Skeletal muscle tissue (tissue), 4 donors: Measurements from ENCODE around the gene DAO. TPM values are rescaled to one million over a fixed set of nuclear protein-coding genes. Genes with fewer than 3 reads are reported as not detected.

Experiments
- H3K27ac ChIP-seq: one replicate; pipeline ENCODE4 v1.7.0; 2013; ENCODE audit warnings: mild to moderate bottlenecking, low read depth, low read length, inconsistent platforms
- H3K27me3 ChIP-seq, 3 donors: one replicate each; pipeline ENCODE4 v1.7.0; 2013; ENCODE audit warnings: low read length in 3 of 3; ENCODE audit not compliant: control insufficient read depth in 3 of 3, insufficient read depth in 3 of 3
- H3K36me3 ChIP-seq, 3 donors: one replicate each; pipeline ENCODE4 v1.7.0; 2013; ENCODE audit warnings: low read length in 3 of 3; ENCODE audit not compliant: control insufficient read depth in 3 of 3, insufficient read depth in 3 of 3
- H3K4me1 ChIP-seq, 3 donors: one replicate each; pipeline ENCODE4 v1.7.0; 2013; ENCODE audit warnings: low read length in 3 of 3, mild to moderate bottlenecking in 3 of 3; ENCODE audit not compliant: control insufficient read depth in 3 of 3, insufficient read depth in 3 of 3
- H3K4me3 ChIP-seq, 3 donors: one replicate each; pipeline ENCODE4 v1.7.0; 2013; ENCODE audit warnings: low read length in 3 of 3
- H3K9ac ChIP-seq, 3 donors: one replicate each; pipeline ENCODE4 v1.7.0; 2013; ENCODE audit warnings: low read length in 3 of 3, mild to moderate bottlenecking in 3 of 3, moderate library complexity in 2 of 3, low read depth in 1 of 3
- H3K9me3 ChIP-seq, 3 donors: one replicate each; pipeline ENCODE4 v1.7.0; 2013; ENCODE audit warnings: low read length in 3 of 3; ENCODE audit not compliant: control insufficient read depth in 3 of 3
- total RNA-seq: library from RNA; depleted of rRNA; stranded (reverse); fragments of >200 nt; gene quantifications from one replicate; pipeline ENCODE4 v1.2.3, GENCODE V29; 2014
- donor health status: Osteomylitis.

Gene DAO
- total RNA-seq, 1 donor from 2014 or later: not detected

- no peak overlapping the region for H3K9ac ChIP-seq
- no peak overlapping the region for H3K27ac ChIP-seq
- H3K27me3 ChIP-seq: no peaks in the 10 kb centered on the region
- no peaks in the 10 kb centered on the region for H3K9me3 ChIP-seq
- no peaks in the 10 kb centered on the region for H3K36me3 ChIP-seq
- H3K4me3 ChIP-seq: no peak overlapping the region
- H3K4me1 ChIP-seq: peaks cover 0 to 6% (median 3%) of the 10 kb centered on the region in 3 donors
Observed at GRCh38 chr12:108912361-108912760, 32.5 kb downstream of the DAO start.

- peak overlapping the region; percentile 60 for H3K27ac ChIP-seq
- no peaks in the 10 kb centered on the region for H3K36me3 ChIP-seq
- no peak overlapping the region for H3K9ac ChIP-seq
- H3K4me1 ChIP-seq: peaks cover 0 to 13% (median 11%) of the 10 kb centered on the region in 3 donors
- H3K9me3 ChIP-seq: no peaks in the 10 kb centered on the region
- no peak overlapping the region for H3K4me3 ChIP-seq
- H3K27me3 ChIP-seq: no peaks in the 10 kb centered on the region
Observed at GRCh38 chr12:108914121-108914531, 34.2 kb downstream of the DAO start.

- H3K27ac ChIP-seq: no peak overlapping the region
- H3K9ac ChIP-seq: no peak overlapping the region
Observed at GRCh38 chr12:108915632-108916133, 35.8 kb downstream of the DAO start.

GRCh38 chr12:108916336-108916735, 36.4 kb downstream of the DAO start:
- Histone ChIP-seq H3K4me3 (no peak overlapping the region), H3K4me1 (peaks cover 0 to 13% (median 11%) of the 10 kb centered on the region in 3 donors), H3K27me3 (no peaks in the 10 kb centered on the region), H3K36me3 (no peaks in the 10 kb centered on the region), H3K27ac (no peak overlapping the region), H3K9ac (no peak overlapping the region), H3K9me3 (peaks cover 0 to 4% (median 2%) of the 10 kb centered on the region in 3 donors)

More at GRCh38 chr12:108915632-108916133, 35.8 kb downstream of the DAO start:
- Histone ChIP-seq H3K4me3 (no peak overlapping the region), H3K36me3 (no peaks in the 10 kb centered on the region), H3K9me3 (peaks cover 0 to 4% (median 2%) of the 10 kb centered on the region in 3 donors), H3K27me3 (no peaks in the 10 kb centered on the region), H3K4me1 (peaks cover 0 to 13% (median 11%) of the 10 kb centered on the region in 3 donors)

- no peak overlapping the region for H3K4me3 ChIP-seq
- H3K9me3 ChIP-seq: peaks cover 2 to 8% (median 4%) of the 10 kb centered on the region in 3 donors
- H3K4me1 ChIP-seq: peaks cover 0 to 13% (median 11%) of the 10 kb centered on the region in 3 donors
- H3K9ac ChIP-seq: peak overlapping the region in 1 of 3 donors; percentile 8
- H3K27ac ChIP-seq: no peak overlapping the region
- no peaks in the 10 kb centered on the region for H3K27me3 ChIP-seq
- no peaks in the 10 kb centered on the region for H3K36me3 ChIP-seq
Observed at GRCh38 chr12:108918206-108918605, 38.3 kb downstream of the DAO start.

- Histone ChIP-seq H3K4me3 (no peak overlapping the region), H3K36me3 (no peaks in the 10 kb centered on the region), H3K4me1 (peaks cover 0 to 8% (median 7%) of the 10 kb centered on the region in 3 donors), H3K27ac (no peak overlapping the region), H3K27me3 (no peaks in the 10 kb centered on the region), H3K9ac (no peak overlapping the region), H3K9me3 (peaks cover 2 to 10% (median 4%) of the 10 kb centered on the region in 3 donors)
Observed at GRCh38 chr12:108918960-108919642, 39.2 kb downstream of the DAO start.

- Histone ChIP-seq H3K4me3 (no peak overlapping the region), H3K4me1 (peaks cover 0 to 8% (median 7%) of the 10 kb centered on the region in 3 donors), H3K9ac (no peak overlapping the region), H3K27me3 (no peaks in the 10 kb centered on the region), H3K9me3 (peaks cover 2 to 10% (median 4%) of the 10 kb centered on the region in 3 donors), H3K36me3 (no peaks in the 10 kb centered on the region), H3K27ac (no peak overlapping the region)
Observed at GRCh38 chr12:108921946-108922345, 42.1 kb downstream of the DAO start.

- Histone ChIP-seq H3K4me1 (peaks cover 0 to 6% (median 5%) of the 10 kb centered on the region in 3 donors), H3K9me3 (peaks cover 2 to 10% (median 4%) of the 10 kb centered on the region in 3 donors), H3K4me3 (no peak overlapping the region), H3K9ac (no peak overlapping the region), H3K27ac (no peak overlapping the region), H3K36me3 (no peaks in the 10 kb centered on the region), H3K27me3 (no peaks in the 10 kb centered on the region)
Observed at GRCh38 chr12:108922918-108923317, 43.0 kb downstream of the DAO start.

- Histone ChIP-seq H3K9ac (no peak overlapping the region), H3K27me3 (no peaks in the 10 kb centered on the region), H3K4me3 (no peak overlapping the region), H3K27ac (no peak overlapping the region), H3K9me3 (no peaks in the 10 kb centered on the region), H3K4me1 (no peaks in the 10 kb centered on the region), H3K36me3 (no peaks in the 10 kb centered on the region)
Observed at GRCh38 chr12:108928695-108929094, 48.8 kb downstream of the DAO start.

- Histone ChIP-seq H3K4me3 (no peak overlapping the region), H3K9me3 (no peaks in the 10 kb centered on the region), H3K36me3 (no peaks in the 10 kb centered on the region), H3K4me1 (no peaks in the 10 kb centered on the region), H3K9ac (no peak overlapping the region), H3K27ac (no peak overlapping the region), H3K27me3 (no peaks in the 10 kb centered on the region)
Observed at GRCh38 chr12:108930155-108930554, 50.3 kb downstream of the DAO start.
